H9 (cell line): ENCODE data around the gene DUSP28. TPM values are rescaled to one million over a fixed set of nuclear protein-coding genes. Genes with fewer than 3 reads are reported as not detected.

Experiments
- DNase-seq: peaks from one replicate; pipeline ENCODE4 v3.0.0-alpha.2; 2017
- H2AFZ ChIP-seq: one replicate; pipeline ENCODE4 v1.6.1; 2013; ENCODE audit warnings: mild to moderate bottlenecking, low read length, control low read depth, moderate library complexity
- H2AK5ac ChIP-seq: 2 replicates; pipeline ENCODE4 v1.6.1; 2013; ENCODE audit warnings: low read length, control low read depth, mixed read lengths; ENCODE audit not compliant: insufficient read length
- H2BK120ac ChIP-seq: one replicate; pipeline ENCODE4 v1.6.1; 2013; ENCODE audit warnings: low read depth, mild to moderate bottlenecking, low read length, control low read depth, inconsistent platforms; ENCODE audit not compliant: poor library complexity, severe bottlenecking
- H2BK12ac ChIP-seq: 2 replicates; pipeline ENCODE4 v1.6.1; 2013; ENCODE audit warnings: low read length, control low read depth, mixed read lengths, low read depth; ENCODE audit not compliant: insufficient read length
- H2BK15ac ChIP-seq: 2 replicates; pipeline ENCODE4 v1.6.1; 2013; ENCODE audit warnings: low read depth, low read length, control low read depth
- H2BK20ac ChIP-seq: one replicate; pipeline ENCODE4 v1.6.1; 2013; ENCODE audit warnings: low read depth, mild to moderate bottlenecking, low read length, control low read depth, inconsistent platforms; ENCODE audit not compliant: poor library complexity, severe bottlenecking
- H2BK5ac ChIP-seq: 2 replicates; pipeline ENCODE4 v1.6.1; 2013; ENCODE audit warnings: low read length, control low read depth, mixed read lengths; ENCODE audit not compliant: insufficient read length
- H3K14ac ChIP-seq: 2 replicates; pipeline ENCODE4 v1.6.1; 2013; ENCODE audit warnings: low read length, control low read depth; ENCODE audit not compliant: insufficient read depth
- H3K18ac ChIP-seq: 2 replicates; pipeline ENCODE4 v1.6.1; 2013; ENCODE audit warnings: low read depth, mild to moderate bottlenecking, mixed read lengths, low read length, control low read depth; ENCODE audit not compliant: insufficient read length
- H3K23ac ChIP-seq: 2 replicates; pipeline ENCODE4 v1.6.1; 2013; ENCODE audit warnings: low read length, control low read depth, mixed read lengths, low read depth; ENCODE audit not compliant: insufficient read length
- H3K23me2 ChIP-seq: 2 replicates; pipeline ENCODE4 v1.6.1; 2013; ENCODE audit warnings: low read depth, mild to moderate bottlenecking, mixed read lengths, low read length, control low read depth; ENCODE audit not compliant: insufficient read length, poor library complexity, severe bottlenecking
- H3K27ac ChIP-seq: 2 replicates; pipeline ENCODE4 v1.5.1; 2013; ENCODE audit warnings: low read length, control low read depth, mixed read lengths, low read depth; ENCODE audit not compliant: insufficient read length
- H3K27me3 ChIP-seq: 2 replicates; pipeline ENCODE4 v1.6.1; 2013; ENCODE audit warnings: low read length, control low read depth, inconsistent platforms; ENCODE audit not compliant: insufficient read depth
- H3K4ac ChIP-seq: 2 replicates; pipeline ENCODE4 v1.6.1; 2013; ENCODE audit warnings: low read depth, mild to moderate bottlenecking, control low read depth, inconsistent platforms, low read length, moderate library complexity
- H3K4me1 ChIP-seq: 2 replicates; pipeline ENCODE4 v1.6.1; 2013; ENCODE audit warnings: low read length, control low read depth, inconsistent platforms; ENCODE audit not compliant: insufficient read depth
- H3K4me2 ChIP-seq: 2 replicates; pipeline ENCODE4 v1.6.1; 2013; ENCODE audit warnings: low read length, control low read depth, mixed read lengths; ENCODE audit not compliant: insufficient read length, insufficient read depth
- H3K56ac ChIP-seq: 2 replicates; pipeline ENCODE4 v1.6.1; 2013; ENCODE audit warnings: low read depth, mild to moderate bottlenecking, mixed read lengths, low read length, control low read depth; ENCODE audit not compliant: insufficient read length
- H3K79me1 ChIP-seq: 2 replicates; pipeline ENCODE4 v1.6.1; 2013; ENCODE audit warnings: low read depth, mild to moderate bottlenecking, moderate library complexity, low read length, control low read depth, inconsistent platforms; ENCODE audit not compliant: insufficient read depth, poor library complexity, severe bottlenecking
- H3K79me2 ChIP-seq: 2 replicates; pipeline ENCODE4 v1.6.1; 2013; ENCODE audit warnings: low read length, control low read depth, inconsistent platforms; ENCODE audit not compliant: insufficient read depth
- H3K9ac ChIP-seq: 2 replicates; pipeline ENCODE4 v1.6.1; 2013; ENCODE audit warnings: low read length, control low read depth, mixed read lengths; ENCODE audit not compliant: insufficient read length; ENCODE audit errors: extremely low read depth
- H3K9me3 ChIP-seq: one replicate; pipeline ENCODE4 v1.6.1; 2013; ENCODE audit warnings: low read depth, low read length, inconsistent platforms; ENCODE audit not compliant: control insufficient read depth
- H3T11ph ChIP-seq: one replicate; pipeline ENCODE4 v1.6.1; 2013; ENCODE audit warnings: mild to moderate bottlenecking, low read length, control low read depth, inconsistent platforms
- H4K20me1 ChIP-seq: one replicate; pipeline ENCODE4 v1.6.1; 2013; ENCODE audit not compliant: control insufficient read depth, insufficient read length, insufficient read depth
- H4K5ac ChIP-seq: 2 replicates; pipeline ENCODE4 v1.6.1; 2013; ENCODE audit warnings: low read depth, mild to moderate bottlenecking, mixed read lengths, low read length, control low read depth; ENCODE audit not compliant: insufficient read length
- H4K8ac ChIP-seq: replicated peaks from 2 replicates; pipeline ENCODE4 v1.6.1; 2013; ENCODE audit warnings: low read length, control low read depth, mixed read lengths, low read depth; ENCODE audit not compliant: insufficient read length
- H4K91ac ChIP-seq: 2 replicates; pipeline ENCODE4 v1.6.1; 2013; ENCODE audit warnings: low read depth, mild to moderate bottlenecking, moderate library complexity, mixed read lengths, low read length, control low read depth; ENCODE audit not compliant: insufficient read length
- H3K27ac Mint-ChIP-seq, 3 experiments: 2 replicates in 2 of 3; 3 replicates in 1 of 3; pipeline ENCODE4 v1.8.0; 2020 to 2021; ENCODE audit warnings: mixed read lengths in 3 of 3, mild to moderate bottlenecking in 1 of 3, moderate library complexity in 1 of 3
- H3K27me3 Mint-ChIP-seq: 2 replicates; pipeline ENCODE4 v1.8.0; 2021; ENCODE audit warnings: low read depth, mild to moderate bottlenecking, moderate library complexity, mixed read lengths
- H3K36me3 Mint-ChIP-seq, 3 experiments: 2 replicates in 2 of 3; 3 replicates in 1 of 3; pipeline ENCODE4 v1.8.0; 2020 to 2021; ENCODE audit warnings: low read depth in 3 of 3, mixed read lengths in 3 of 3; ENCODE audit not compliant: insufficient read depth in 1 of 3
- H3K4me1 Mint-ChIP-seq, 2 experiments: 2 replicates each; pipeline ENCODE4 v1.8.0; 2020; ENCODE audit warnings: mixed read lengths in 2 of 2
- H3K4me3 Mint-ChIP-seq, 2 experiments: 2 replicates in 1 of 2; 3 replicates in 1 of 2; pipeline ENCODE4 v1.8.0; 2020 to 2021; ENCODE audit warnings: mild to moderate bottlenecking in 2 of 2, mixed read lengths in 2 of 2, moderate library complexity in 1 of 2
- H3K9me3 Mint-ChIP-seq, 2 experiments: 2 replicates in 1 of 2; 3 replicates in 1 of 2; pipeline ENCODE4 v1.8.0; 2020; ENCODE audit warnings: mild to moderate bottlenecking in 2 of 2, mixed read lengths in 2 of 2, moderate library complexity in 1 of 2
- WGBS: extraction: QIAGEN DNeasy Blood & Tissue Kit; methylation state at CpG from one replicate; pipeline ENCODE4 v1.1.7; 2013; ENCODE audit warnings: missing lambda C conversion rate, low lambda C conversion rate, mixed read lengths; ENCODE audit not compliant: insufficient read length; ENCODE audit errors: extremely low coverage; 5-methylcytosine and 5-hydroxymethylcytosine counted together
- total RNA-seq: library from RNA; stranded (reverse); gene quantifications from 2 replicates; pipeline ENCODE4 v1.2.1, GENCODE V29; 2021
- TF ChIP-seq, protein P1 (sequence below): fragments of 200-600 bp; sonication (generic); conservative IDR thresholded peaks from 3 replicates; pipeline ENCODE4 v1.8.0; 2021; ENCODE audit warnings: antibody characterized with exemption, mild to moderate bottlenecking

DUSP28 gene
- total RNA-seq, 1 experiment from 2014 or later: 1.6 TPM

DNA sequence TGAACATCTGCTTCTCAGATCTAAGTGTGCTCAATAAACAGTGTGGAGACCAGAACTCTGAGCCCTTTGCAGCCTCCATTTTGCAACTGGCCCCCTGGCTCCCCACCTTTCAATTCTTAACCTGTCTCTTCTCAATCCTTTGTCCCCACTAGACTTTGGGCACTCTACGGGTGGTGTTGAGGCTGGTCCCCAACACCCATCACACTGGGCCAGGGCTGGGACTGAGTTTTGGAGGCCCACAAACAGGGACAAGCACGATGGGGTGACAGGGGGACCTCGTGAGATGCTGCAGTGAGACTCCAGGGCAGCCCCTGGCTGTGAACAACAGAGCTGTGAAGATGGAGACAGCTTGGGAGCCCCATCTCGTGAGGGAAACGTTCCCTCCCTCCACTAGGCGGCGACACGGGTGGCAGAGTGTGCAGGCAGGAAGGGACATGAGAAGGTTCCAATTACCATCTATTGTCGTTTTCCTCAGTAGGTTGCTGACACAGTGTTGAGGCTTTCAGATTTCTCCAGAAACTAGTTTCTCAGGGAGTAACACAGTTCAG is 3.5 kb upstream of the DUSP28 start:
- DNase-seq: peak; percentile 82
- no CpG with 5 or more reads among the region's 9 CpGs for whole genome bisulfite sequencing
- peak overlapping the region in 1 of 2 experiments; percentile 52; a peak in 4 of 5 replicates for H3K4me3 Mint-ChIP-seq

More for the DNA sequence above, 3.5 kb upstream of the DUSP28 start:
- Histone ChIP-seq H2BK12ac (no peak overlapping the region), H3K23me2 (peaks cover 3% of the 10 kb centered on the region), H3K79me1 (no peaks in the 10 kb centered on the region), H2BK120ac (no peak overlapping the region), H3K9me3 (peaks cover 2% of the 10 kb centered on the region), H3K23ac (no peak overlapping the region), H3K27ac (no peak overlapping the region), H3K56ac (no peak overlapping the region), H3K14ac (no peak overlapping the region), H3K4me2 (no peak overlapping the region), H2BK15ac (no peak overlapping the region), H4K91ac (no peak overlapping the region), H3T11ph (no peak overlapping the region), H3K9ac (no peak overlapping the region), H4K8ac (no peak overlapping the region), H4K20me1 (no peaks in the 10 kb centered on the region), H3K4ac (no peak overlapping the region), H3K4me1 (no peaks in the 10 kb centered on the region), H3K27me3 (peaks cover 5% of the 10 kb centered on the region; the same call in 1 of the 2 replicates), H2BK5ac (no peak overlapping the region), H2BK20ac (no peak overlapping the region), H2AK5ac (no peak overlapping the region), H4K5ac (no peak overlapping the region), H2AFZ (no peak overlapping the region), H3K18ac (no peak overlapping the region), H3K79me2 (no peaks in the 10 kb centered on the region)
- TF ChIP-seq, protein P1, sequence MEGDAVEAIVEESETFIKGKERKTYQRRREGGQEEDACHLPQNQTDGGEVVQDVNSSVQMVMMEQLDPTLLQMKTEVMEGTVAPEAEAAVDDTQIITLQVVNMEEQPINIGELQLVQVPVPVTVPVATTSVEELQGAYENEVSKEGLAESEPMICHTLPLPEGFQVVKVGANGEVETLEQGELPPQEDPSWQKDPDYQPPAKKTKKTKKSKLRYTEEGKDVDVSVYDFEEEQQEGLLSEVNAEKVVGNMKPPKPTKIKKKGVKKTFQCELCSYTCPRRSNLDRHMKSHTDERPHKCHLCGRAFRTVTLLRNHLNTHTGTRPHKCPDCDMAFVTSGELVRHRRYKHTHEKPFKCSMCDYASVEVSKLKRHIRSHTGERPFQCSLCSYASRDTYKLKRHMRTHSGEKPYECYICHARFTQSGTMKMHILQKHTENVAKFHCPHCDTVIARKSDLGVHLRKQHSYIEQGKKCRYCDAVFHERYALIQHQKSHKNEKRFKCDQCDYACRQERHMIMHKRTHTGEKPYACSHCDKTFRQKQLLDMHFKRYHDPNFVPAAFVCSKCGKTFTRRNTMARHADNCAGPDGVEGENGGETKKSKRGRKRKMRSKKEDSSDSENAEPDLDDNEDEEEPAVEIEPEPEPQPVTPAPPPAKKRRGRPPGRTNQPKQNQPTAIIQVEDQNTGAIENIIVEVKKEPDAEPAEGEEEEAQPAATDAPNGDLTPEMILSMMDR: peak; percentile 78
- Mint-ChIP-seq H3K27ac (no peak overlapping the region), H3K36me3 (peaks cover 8 to 10% (median 10%) of the 10 kb centered on the region in 3 experiments), H3K4me1 (peaks cover 17 to 20% of the 10 kb centered on the region in 2 experiments), H3K27me3 (peaks cover 21% of the 10 kb centered on the region), H3K9me3 (peaks cover 4 to 5% of the 10 kb centered on the region in 2 experiments)
